ENCODE data around the gene THSD4.

The THSD4 gene

DNA sequence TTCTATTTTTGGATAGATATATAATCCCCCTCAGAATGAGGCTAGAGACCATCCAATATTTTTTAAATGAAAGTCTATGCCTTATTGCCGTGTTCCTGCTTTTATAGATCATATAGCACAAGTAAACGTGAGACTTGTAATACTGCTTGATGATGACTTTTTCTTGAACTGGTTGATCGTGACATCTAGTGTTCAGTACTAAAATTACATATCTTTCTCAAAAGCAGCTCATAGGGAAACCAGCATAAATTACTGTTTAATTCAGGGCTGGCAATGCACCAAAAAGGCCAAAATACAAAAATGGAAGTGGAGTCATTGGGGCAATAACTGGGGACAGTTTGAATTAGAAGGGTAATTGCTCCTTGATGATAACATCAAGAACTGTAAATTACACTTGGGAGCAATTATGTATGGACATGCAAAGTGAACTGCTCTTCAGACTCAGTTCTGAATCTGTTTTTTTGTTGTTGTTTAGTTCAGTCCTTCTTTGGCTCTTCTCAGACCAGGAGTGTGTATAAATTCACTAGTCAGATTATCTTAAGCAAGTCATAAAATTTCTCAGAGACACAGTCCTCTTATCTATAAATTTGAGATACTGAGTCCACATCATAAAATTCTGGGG, 325.3 kb downstream of the THSD4 start:
- no peak for DNase-seq

DNA sequence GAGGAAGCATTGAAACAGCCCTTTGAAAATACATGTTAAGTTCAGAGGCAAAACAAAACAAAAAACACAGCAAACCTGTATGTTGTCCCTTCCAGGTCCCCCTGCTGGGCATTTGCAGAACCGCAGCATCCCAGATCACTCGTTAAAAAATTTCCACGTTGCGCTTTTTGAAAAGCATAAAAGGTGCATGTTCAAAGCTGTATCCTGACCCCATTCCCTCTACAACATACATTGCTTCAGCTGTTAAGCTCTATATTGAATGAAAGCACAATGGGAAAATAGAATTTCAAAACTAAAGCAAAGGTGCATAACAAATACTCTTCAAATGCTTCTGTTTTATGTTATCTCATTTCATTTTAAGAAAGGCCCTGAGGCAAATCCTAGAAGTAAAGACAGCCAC, 328.3 kb downstream of the THSD4 start:
- DNase-seq: no peak

GRCh38 chr15:71444032-71444810, 328.9 kb downstream of the THSD4 start:
- no peak for DNase-seq

DNA sequence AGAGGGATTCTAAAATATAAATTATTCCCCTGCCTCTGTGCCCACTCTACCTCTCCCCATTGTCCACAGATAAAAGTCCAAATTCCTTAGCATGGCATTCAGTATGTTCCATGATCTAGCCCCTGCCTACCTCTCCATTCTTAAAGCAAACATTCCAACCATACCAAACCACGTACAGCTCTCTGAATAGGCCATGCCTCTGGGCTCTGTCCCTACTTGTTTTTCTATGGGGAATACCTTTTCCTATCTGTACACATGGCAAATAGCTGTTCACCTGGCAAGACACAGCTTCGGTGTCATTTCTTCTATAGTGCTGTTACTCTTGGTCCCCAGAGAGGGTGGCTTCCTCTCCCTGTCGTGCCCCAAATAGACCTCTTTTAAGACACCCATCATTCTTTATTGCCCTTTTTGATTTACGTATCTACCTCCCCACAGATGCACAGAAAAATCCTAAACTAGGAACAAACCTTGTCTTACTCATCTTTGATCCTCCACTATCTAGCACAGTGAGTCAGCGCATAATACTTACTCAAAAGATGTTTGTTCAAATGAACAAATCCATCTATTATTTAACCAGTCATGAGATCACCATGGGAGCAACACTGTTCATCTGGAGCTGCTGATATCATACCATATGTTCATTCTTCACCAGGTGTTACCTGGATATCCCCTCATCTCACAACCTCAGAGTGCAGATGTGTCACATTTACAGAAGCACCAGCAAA, 329.8 kb downstream of the THSD4 start:
- no peak for DNase-seq

- DNase-seq: no peak
Observed at GRCh38 chr15:71447328-71448250, 332.3 kb downstream of the THSD4 start.

- no peak for DNase-seq
Observed at GRCh38 chr15:71448688-71449114, 333.4 kb downstream of the THSD4 start.

DNA sequence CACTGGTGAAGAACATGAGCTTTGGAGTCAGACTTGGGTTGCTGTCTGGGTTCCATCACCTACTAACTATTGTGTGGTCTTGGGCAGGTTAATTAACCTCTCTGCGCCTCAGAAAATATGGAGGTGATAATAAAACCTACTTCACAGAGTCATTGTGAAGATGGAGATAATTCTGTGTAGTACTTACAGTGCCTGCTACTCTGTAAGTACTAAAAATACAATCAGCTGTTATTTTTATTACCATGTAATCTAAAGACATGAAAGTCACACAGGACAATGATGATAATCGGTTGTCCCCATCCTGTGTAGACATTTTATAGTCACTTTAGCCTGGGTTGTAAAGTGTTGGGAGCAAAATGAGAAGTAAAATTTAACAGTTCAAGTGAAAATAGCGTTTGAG, 334.1 kb downstream of the THSD4 start:
- no peak for DNase-seq

- DNase-seq: no peak
Observed at GRCh38 chr15:71449956-71450355, 334.7 kb downstream of the THSD4 start.

- DNase-seq: no peak
Observed at GRCh38 chr15:71451130-71451529, 335.9 kb downstream of the THSD4 start.

DNA sequence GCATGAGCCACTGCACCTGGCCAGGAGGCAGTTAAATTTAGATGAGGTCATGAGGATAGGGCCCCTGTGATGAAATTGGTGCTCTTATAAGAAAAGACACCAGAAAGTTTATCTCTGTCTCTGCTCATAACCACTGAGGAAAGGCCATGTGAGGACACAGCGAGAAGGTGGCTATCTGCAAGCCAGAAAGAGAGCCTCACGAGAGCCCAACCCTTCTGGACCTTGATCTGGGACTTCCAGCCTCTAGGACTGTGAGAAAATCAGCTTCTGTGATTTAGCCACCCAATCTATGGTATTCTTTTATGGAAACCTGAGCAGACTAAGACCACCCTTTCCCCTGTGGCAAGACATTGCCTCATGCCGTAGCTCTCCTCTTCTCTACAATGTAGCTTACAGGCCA, 337.6 kb downstream of the THSD4 start:
- no peak for DNase-seq

- no peak for DNase-seq
Observed at GRCh38 chr15:71454462-71454996, 339.3 kb downstream of the THSD4 start.

DNA sequence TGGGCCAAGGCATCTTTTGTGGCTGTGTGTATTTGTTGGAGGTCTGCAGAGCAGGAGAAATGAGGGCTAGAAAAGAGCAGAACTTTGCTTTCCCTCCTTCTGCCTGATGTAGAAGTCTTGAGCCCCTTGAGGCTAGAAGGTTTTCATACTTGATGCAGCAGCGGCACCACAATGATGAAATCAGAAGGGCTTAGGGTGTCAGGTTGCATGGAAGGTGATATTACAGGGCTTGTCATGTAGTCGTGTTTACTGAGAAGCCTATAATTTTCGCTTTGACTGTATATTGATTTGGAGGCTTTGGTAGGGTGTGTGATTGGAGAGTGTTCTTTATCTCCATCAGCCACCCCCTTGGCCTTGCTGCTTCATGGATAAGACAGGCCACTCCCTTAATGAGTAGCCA, 339.8 kb downstream of the THSD4 start:
- DNase-seq: no peak

DNA sequence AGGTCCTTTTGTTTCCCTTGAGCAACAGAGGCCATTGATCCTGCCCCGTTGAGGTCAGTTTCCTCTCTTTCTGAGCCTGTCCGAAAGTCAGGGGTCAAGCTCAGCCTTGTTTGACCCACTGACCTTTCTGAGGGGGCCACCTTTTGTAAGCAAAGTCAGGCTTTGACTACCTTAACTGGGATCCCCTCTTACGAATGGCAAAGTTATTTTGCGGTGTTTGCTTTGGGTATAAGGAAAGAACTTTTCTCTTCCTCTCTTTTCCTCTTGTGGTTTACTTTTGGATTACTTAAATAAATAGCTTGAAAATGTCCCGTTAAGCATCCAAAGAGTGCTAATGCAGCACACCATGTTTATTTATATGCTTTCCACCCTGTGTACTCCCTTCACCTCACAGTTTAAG, 340.6 kb downstream of the THSD4 start:
- DNase-seq: no peak

GRCh38 chr15:71456362-71456761, 341.1 kb downstream of the THSD4 start:
- DNase-seq: no peak

GRCh38 chr15:71456811-71457210, 341.5 kb downstream of the THSD4 start:
- no peak for DNase-seq

GRCh38 chr15:71458089-71458660, 342.9 kb downstream of the THSD4 start:
- no peak for DNase-seq

- DNase-seq: no peak
Observed at GRCh38 chr15:71461748-71462147, 346.5 kb downstream of the THSD4 start.

DNA sequence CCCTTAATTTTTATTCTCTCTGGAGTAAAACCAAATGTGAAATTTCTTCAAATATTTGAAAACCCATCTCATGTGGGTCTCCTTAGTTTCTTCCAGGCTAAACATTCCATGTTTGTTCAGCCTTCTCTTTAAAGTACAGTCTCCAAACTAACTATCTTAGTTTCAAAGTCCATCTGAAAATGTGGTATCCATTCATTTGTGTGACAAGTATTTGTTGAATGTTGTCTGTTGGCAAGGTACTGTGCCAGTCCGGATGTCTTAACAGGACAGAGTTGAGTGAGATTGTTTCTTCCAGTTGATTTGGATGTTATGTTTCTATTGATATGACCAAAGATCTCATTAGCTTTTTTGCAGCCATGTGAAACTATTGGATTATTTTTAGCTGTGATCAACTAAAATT, 347.4 kb downstream of the THSD4 start:
- DNase-seq: no peak

DNA sequence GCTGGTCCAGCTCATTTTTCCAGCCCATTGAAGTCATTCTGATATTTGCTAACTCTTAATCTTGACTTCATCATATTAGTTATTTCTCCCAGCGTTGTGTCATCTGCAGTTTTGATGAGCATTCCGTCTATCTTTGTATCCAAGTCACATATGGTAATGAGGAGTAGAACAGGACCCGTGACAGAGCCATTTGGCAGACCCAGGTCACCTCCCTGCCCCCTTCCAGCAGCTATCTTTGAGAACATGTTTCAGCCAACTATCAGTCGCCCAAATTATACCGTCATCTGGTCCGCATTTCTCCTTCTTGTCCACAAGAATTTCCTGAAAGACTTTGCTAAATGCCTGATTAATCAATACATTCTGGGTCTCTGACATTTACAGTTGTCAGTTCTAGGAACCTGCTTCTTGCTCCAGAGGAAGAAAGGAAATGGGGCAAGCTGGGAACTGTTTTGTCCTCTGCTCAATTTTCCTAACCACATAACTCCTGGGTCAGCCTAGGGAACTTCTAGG, 347.9 kb downstream of the THSD4 start:
- no peak for DNase-seq

DNA sequence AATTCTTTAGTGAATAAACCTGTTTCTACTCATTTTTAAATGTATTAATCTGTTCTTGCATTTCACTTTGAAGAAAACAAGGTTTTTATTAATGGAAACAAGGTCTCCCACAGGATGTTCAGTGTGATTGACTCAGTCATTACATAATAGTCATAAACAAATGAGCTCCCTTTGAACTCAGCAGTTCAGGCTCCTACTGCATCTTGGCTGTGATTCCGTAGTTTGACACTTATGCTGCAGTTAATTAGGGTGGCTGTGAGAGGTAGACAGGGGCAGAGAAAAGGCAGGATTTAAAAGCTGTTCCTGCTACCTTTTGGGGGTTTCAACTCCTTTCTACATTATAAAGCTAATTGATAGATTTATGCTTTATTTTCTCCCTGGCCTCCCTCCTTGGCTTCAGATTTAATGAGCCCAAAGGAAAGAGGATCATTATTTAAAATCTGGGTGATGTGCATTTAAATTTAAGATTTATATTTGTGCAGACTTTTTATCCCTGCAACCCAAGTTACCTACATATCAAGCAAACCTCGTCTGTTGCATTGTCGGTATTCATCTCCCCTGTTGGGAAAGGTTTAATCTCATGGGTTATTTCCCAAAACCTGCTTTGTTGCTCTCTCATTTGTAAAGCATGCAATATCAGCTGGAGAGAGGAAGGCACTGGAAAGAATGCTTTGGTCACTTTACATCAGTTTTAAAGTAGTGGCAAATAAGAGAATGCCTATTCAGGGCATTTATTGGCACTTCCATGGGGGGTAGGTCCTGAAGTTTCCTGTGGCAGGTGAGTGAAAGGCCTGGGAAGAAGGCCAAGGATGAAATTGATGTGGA, 350.1 kb downstream of the THSD4 start:
- DNase-seq: no peak

DNA sequence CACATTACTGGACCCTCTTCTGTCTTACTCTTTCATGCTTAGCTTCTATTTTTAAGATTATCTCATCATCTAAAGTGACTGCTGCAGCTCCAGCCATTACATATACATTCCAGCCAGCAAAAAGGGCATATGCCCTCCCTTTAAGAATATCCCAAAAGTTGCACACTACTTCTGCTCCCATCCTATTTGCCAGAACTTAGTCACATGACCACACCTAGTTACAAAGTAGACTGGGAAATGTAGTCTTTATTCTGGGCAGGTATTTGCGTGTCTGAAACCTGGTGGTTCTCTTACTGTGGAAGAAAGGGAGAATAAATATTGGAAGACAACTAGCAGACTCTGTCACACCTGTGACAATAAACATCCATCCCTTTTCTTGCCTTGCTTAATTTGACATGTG, 353.4 kb downstream of the THSD4 start:
- DNase-seq: no peak

All from cortex of kidney (tissue), 1 donor.